IPS-15b (cell line): ENCODE measurements around the gene KEAP1.
"Not testable (repeated sequence)": the region's sequence is repeated elsewhere in the genome, so short reads cannot be mapped to it uniquely, and the experiment has no call there.

Experiments
- H3K27me3 ChIP-seq: one replicate; pipeline ENCODE4 v1.6.1; 2013; ENCODE audit warnings: low read length; ENCODE audit not compliant: control insufficient read depth, insufficient read depth
- H3K36me3 ChIP-seq: one replicate; pipeline ENCODE4 v1.6.1; 2013; ENCODE audit warnings: low read length; ENCODE audit not compliant: control insufficient read depth, insufficient read depth
- H3K4me1 ChIP-seq: one replicate; pipeline ENCODE4 v1.6.1; 2013; ENCODE audit warnings: mild to moderate bottlenecking, low read length; ENCODE audit not compliant: control insufficient read depth, insufficient read depth
- H3K4me3 ChIP-seq: one replicate; pipeline ENCODE4 v1.5.1; 2013; ENCODE audit warnings: low read depth, low read length
- H3K9ac ChIP-seq: one replicate; pipeline ENCODE4 v1.6.1; 2013; ENCODE audit warnings: low read depth, mild to moderate bottlenecking, low read length
- H3K9me3 ChIP-seq: one replicate; pipeline ENCODE4 v1.6.1; 2013; ENCODE audit warnings: mild to moderate bottlenecking, low read length; ENCODE audit not compliant: control insufficient read depth, insufficient read depth

Gene KEAP1

DNA sequence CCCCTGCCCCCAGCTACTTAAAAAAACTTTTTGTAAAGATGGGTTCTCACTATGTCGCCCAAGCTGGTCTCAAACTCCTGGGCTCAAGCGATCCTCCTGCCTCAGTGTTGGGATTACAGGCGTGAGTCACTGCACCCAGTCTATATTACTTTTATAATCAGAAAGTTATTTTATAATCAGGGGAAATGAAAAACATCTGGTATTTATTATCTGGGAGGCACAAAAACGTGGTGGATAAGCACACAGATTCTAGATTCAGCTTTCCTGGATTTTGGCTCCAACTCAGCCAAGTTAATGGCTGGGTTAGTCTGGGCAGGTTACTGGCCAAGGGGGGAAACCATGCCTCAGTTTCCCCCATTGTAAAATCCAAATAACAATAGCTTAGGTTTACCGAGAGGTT is 24.7 kb downstream of the KEAP1 start:
- no peaks in the 10 kb centered on the region for H3K4me1 ChIP-seq
- H3K27me3 ChIP-seq, result peaks cover 11% of the 10 kb centered on the region
- H3K4me3 ChIP-seq, result no peak overlapping the region
- H3K9ac ChIP-seq, result no peak overlapping the region
- no peaks in the 10 kb centered on the region for H3K36me3 ChIP-seq
- H3K9me3 ChIP-seq, result no peaks in the 10 kb centered on the region

DNA sequence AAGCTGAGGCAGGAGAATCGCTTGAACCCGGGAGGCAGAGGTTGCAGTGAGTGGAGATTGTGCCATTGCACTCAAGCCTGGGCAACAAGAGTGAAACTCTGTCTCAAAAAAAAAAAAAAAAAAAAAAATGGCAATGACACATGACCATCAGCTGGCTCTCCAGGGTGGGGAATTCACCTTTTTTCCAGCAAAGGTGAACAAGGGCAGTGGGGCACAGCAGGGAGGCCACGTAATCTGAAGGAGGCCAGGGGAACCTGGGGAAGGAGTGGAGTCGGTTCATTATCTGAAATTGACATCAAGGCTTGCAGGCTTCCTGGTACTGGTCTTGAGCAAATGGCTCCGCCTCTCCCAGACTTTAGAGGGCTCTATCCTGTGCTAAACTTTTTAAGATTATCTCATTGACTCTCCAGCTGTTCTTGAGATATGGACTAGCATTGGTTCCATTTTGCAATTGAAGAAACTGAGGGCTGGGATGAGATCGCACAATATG is 28.1 kb downstream of the KEAP1 start:
- Histone ChIP-seq H3K9me3 (no peaks in the 10 kb centered on the region), H3K4me1 (no peaks in the 10 kb centered on the region), H3K9ac (no peak overlapping the region), H3K4me3 (no peak overlapping the region), H3K36me3 (no peaks in the 10 kb centered on the region), H3K27me3 (peaks cover 10% of the 10 kb centered on the region)

DNA sequence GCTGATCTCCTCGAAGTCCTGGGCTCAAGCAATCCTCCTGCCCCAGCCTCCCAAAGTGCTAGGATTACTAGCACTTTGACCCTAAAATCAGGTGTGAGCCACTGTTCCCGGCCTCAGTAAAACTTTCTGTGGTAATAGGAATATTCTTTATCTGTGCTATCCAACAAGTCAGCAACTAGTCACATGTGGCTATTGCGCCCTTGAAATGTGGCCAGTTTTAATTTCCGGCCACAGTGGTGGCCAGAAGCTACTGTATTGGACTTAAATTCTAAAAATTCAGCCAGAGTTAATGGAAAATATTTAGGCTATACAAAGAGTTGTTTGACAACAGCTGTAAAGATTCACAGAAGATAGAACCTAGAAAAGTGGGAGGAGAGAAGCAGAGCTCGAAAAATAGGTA is 30.0 kb downstream of the KEAP1 start:
- no peak overlapping the region for H3K9ac ChIP-seq
- H3K4me3 ChIP-seq, result no peak overlapping the region
- no peaks in the 10 kb centered on the region for H3K27me3 ChIP-seq
- no peaks in the 10 kb centered on the region for H3K36me3 ChIP-seq
- no peaks in the 10 kb centered on the region for H3K4me1 ChIP-seq
- H3K9me3 ChIP-seq, result no peaks in the 10 kb centered on the region

DNA sequence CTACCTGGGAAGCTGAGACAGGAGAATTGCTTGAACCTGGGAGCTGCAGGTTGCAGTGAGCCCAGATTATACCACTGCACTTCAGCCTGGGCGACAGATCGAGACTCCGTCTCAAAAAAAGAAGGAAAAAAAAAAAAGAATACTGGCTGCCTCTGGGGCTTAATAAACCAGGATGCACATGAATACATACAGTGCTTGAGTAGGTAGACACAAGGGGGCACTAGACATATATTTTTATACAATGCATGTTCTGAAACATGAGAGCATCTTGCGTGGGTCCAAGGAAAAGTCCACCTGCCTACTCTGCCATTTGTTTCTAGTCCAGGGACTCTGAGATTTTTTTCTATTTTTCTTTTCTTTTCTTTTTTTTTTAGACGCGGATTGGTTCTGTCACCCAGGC is 31.2 kb downstream of the KEAP1 start:
- H3K27me3 ChIP-seq, result no peaks in the 10 kb centered on the region
- H3K9ac ChIP-seq, result no peak overlapping the region
- H3K4me3 ChIP-seq, result no peak overlapping the region
- H3K36me3 ChIP-seq, result peaks cover 5% of the 10 kb centered on the region
- H3K9me3 ChIP-seq, result no peaks in the 10 kb centered on the region
- H3K4me1 ChIP-seq, result no peaks in the 10 kb centered on the region

DNA sequence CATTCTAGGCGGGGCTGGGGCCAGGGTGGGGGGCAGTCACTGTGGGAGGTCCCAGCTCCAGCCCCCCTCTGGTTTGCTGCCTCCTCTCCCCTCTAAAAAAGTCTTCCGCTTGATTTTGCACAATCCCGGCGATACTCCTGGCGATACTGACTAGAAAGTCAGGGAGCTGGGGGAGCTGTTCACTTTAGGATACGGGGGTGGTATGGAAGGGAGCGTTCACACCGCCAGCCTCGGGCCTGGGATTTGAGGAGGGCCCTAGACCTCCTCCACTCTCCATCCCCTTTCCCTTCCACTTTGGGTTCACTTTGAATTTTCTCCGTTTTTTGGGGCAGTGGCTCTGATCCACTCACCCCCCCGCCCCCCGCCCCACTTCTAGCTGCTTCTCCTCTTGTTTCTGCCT is 35.0 kb downstream of the KEAP1 start:
- H3K9me3 ChIP-seq, result no peaks in the 10 kb centered on the region
- no peak overlapping the region for H3K9ac ChIP-seq
- no peak overlapping the region for H3K4me3 ChIP-seq
- no peaks in the 10 kb centered on the region for H3K27me3 ChIP-seq
- H3K4me1 ChIP-seq, result no peaks in the 10 kb centered on the region
- H3K36me3 ChIP-seq, result peaks cover 5% of the 10 kb centered on the region

DNA sequence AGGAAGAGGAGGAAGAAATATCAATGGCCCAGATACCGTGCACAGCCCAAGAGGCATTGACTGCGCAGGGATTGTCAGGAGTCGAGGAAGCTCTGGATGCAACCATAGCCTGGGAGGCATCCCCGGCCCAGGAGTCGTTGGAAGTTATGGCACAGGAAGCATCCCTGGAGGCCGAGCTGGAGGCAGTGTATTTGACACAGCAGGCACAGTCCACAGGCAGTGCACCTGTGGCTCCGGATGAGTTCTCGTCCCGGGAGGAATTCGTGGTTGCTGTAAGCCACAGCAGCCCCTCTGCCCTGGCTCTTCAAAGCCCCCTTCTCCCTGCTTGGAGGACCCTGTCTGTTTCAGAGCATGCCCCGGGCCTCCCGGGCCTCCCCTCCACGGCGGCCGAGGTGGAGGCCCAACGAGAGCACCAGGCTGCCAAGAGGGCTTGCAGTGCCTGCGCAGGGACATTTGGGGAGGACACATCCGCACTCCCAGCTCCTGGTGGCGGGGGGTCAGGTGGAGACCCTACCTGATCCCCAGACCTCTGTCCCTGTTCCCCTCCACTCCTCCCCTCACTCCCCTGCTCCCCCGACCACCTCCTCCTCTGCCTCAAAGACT is 36.0 kb downstream of the KEAP1 start:
- H3K9me3 ChIP-seq, result no peaks in the 10 kb centered on the region
- H3K9ac ChIP-seq, result no peak overlapping the region
- no peak overlapping the region for H3K4me3 ChIP-seq
- no peaks in the 10 kb centered on the region for H3K4me1 ChIP-seq
- H3K36me3 ChIP-seq, result peaks cover 5% of the 10 kb centered on the region
- no peaks in the 10 kb centered on the region for H3K27me3 ChIP-seq

DNA sequence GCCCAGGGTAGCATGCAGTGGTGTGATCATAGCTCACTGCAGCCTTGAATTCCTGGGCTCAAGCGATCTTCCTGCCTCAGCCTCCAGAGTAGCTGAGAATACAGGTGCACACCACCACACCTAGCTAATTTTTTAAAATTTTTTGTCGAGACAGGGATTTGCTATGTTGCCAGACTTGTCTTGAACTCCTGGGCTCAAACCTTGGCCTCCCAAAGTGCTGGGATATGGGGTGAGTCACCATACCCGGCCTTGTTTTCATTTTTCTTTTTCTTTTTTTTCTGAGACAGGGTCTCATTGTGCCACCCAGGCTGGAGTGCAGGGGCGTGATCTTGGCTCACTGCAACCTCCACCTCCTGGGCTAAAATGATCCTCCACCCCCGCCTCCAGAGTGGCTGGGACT is 38.7 kb downstream of the KEAP1 start:
- no peaks in the 10 kb centered on the region for H3K27me3 ChIP-seq
- no peaks in the 10 kb centered on the region for H3K4me1 ChIP-seq
- H3K4me3 ChIP-seq, result no peak overlapping the region
- no peak overlapping the region for H3K9ac ChIP-seq
- no peaks in the 10 kb centered on the region for H3K9me3 ChIP-seq
- H3K36me3 ChIP-seq, result peaks cover 5% of the 10 kb centered on the region

DNA sequence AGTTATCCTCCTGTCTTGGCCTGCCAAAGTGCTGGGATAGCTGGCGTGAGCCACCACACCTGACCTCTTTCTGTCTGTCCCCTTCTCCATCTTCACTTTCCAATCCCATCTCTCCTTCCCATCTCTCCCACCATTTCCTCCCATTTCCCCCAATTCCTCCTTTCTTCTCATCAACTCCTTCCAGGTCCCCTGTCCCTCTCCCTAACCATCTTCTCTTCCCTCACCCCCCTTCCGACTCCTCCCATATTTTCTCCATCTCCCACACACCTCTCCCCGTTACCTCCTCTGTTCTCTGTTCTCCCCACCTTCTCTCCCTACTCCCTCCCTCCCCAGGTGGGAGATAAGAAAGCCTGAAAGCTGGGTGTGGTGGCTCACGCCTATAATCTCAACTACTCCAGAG is 40.6 kb downstream of the KEAP1 start:
- Histone ChIP-seq H3K9me3 (no peaks in the 10 kb centered on the region), H3K4me3 (no peak overlapping the region), H3K27me3 (no peaks in the 10 kb centered on the region), H3K4me1 (no peaks in the 10 kb centered on the region), H3K9ac (no peak overlapping the region), H3K36me3 (peaks cover 5% of the 10 kb centered on the region)

DNA sequence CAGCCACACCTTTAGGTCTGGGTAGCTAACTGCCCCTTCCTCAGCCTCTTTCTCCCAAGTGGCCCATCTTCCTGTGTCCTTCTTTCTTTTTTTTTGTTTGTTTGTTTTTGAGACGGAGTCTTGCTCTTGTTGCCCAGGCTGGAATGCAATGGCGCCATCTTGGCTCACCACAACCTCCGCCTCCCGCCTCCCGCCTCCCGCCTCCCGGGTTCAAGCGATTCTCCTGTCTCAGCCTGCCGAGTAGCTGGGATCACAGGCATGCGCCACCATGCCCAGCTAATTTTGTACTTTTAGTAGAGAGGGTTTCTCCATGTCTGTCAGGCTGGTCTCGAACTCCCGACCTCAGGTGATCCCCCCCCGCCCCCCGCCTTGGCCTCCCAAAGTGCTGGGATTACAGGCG is 41.1 kb downstream of the KEAP1 start:
- not testable (repeated sequence) for H3K36me3 ChIP-seq, H3K9me3 ChIP-seq, H3K9ac ChIP-seq, H3K4me1 ChIP-seq, H3K27me3 ChIP-seq
- peak overlapping the region; percentile 70 for H3K4me3 ChIP-seq

DNA sequence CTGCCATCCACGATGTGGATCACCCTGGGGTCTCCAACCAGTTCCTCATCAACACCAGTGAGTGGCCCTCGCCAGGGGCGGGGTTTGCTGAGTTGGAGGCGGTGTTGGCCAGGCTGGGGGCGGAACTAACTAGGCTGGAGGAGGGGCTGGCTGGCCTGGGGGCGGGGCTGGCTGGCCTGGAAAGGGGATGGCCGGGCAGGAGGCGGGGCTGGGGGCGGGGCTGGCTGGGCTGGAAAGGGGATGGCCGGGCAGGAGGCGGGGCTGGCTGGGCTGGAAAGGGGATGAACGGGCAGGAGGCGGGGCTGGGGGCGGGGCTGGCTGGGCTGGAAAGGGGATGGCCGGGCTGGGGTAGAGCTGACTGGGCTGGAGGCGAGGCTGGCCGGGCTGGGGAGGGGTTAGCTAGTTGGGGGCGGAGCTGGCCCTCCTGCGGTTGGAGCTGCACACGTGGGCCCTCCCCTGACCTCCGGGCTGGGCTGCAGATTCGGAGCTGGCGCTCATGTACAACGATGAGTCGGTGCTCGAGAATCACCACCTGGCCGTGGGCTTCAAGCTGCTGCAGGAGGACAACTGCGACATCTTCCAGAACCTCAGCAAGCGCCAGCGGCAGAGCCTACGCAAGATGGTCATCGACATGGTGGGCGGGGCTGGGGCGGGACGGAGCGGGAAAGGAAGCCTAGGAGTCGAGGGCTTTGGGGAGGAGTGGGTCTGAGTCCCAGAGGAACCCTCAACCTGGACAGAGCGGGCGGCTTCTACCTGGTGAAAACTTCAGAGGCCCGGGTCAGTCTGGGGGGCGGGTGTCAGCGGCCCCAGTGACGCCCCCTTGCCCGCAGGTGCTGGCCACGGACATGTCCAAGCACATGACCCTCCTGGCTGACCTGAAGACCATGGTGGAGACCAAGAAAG is 41.9 kb downstream of the KEAP1 start:
- Histone ChIP-seq H3K9me3 (no peaks in the 10 kb centered on the region), H3K4me3 (peak overlapping the region; percentile 70), H3K9ac (no peak overlapping the region), H3K4me1 (no peaks in the 10 kb centered on the region), H3K36me3 (no peaks in the 10 kb centered on the region), H3K27me3 (no peaks in the 10 kb centered on the region)

DNA sequence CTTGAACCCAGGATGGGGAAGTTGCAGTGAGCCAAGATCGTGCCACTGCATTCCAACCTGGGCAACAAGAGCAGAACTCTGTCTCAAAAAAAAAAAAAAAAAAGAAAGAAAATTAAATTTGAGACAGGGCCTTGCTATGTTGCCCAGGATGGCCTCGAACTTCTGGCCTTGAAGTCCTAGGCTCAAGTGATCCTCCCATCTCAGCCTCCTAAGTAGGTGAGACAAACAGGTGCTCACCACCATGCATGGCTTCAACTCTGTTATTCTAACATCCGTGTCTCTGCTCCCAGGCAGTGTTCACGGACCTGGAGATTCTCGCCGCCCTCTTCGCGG is 42.5 kb downstream of the KEAP1 start:
- Histone ChIP-seq H3K9ac (no peak overlapping the region), H3K9me3 (no peaks in the 10 kb centered on the region), H3K4me3 (peak overlapping the region; percentile 32), H3K36me3 (no peaks in the 10 kb centered on the region), H3K4me1 (no peaks in the 10 kb centered on the region), H3K27me3 (no peaks in the 10 kb centered on the region)

DNA sequence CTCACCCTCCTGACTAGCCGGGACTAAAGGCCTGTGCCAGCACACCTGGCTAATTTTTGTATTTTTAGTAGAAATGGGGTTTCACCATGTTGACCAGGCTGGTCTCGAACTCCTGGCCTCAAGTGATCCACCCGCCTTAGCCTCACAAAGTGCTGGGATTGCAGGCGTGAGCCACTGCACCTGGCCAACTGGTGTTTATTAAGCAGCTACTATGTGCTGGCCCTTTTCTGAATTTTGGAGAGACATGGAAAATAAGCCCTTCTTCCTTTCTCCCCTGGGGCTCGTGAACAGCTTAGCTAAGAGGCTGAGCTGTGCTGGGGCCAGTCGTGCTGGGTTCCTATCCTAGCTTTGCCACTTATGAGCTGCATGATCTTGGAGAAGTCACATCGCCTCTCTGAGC is 44.4 kb downstream of the KEAP1 start:
- not testable (repeated sequence) for H3K4me3 ChIP-seq, H3K9ac ChIP-seq, H3K4me1 ChIP-seq, H3K36me3 ChIP-seq, H3K27me3 ChIP-seq, H3K9me3 ChIP-seq
